Measurements from ENCODE around the gene PCSK6.

DNA sequence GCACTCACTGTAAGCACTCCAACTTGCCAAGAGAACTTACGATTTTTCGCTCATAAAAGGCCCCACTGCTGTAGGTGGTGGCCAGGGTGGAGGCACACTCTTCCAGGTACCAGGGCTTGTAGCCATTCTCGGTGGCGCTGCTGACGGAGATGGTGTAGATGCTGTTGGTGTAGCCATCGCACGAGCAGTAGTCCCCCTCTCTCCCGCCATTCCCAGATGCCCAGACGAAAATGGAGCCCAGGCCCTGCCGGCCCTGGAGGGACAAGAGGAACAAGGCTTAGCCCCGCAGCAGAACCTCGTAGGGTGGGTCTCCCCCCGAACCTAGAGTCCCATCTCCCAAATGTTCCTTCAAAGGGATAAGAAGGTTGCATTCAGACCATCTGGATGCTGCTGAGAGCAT is 96.3 kb downstream of the PCSK6 start:
- TF ChIP-seq EP300 (conservative IDR thresholded peaks at IDR 0.05; ENCODE audit: poor library complexity, severe bottlenecking), result no peak
- TF ChIP-seq, protein P1, sequence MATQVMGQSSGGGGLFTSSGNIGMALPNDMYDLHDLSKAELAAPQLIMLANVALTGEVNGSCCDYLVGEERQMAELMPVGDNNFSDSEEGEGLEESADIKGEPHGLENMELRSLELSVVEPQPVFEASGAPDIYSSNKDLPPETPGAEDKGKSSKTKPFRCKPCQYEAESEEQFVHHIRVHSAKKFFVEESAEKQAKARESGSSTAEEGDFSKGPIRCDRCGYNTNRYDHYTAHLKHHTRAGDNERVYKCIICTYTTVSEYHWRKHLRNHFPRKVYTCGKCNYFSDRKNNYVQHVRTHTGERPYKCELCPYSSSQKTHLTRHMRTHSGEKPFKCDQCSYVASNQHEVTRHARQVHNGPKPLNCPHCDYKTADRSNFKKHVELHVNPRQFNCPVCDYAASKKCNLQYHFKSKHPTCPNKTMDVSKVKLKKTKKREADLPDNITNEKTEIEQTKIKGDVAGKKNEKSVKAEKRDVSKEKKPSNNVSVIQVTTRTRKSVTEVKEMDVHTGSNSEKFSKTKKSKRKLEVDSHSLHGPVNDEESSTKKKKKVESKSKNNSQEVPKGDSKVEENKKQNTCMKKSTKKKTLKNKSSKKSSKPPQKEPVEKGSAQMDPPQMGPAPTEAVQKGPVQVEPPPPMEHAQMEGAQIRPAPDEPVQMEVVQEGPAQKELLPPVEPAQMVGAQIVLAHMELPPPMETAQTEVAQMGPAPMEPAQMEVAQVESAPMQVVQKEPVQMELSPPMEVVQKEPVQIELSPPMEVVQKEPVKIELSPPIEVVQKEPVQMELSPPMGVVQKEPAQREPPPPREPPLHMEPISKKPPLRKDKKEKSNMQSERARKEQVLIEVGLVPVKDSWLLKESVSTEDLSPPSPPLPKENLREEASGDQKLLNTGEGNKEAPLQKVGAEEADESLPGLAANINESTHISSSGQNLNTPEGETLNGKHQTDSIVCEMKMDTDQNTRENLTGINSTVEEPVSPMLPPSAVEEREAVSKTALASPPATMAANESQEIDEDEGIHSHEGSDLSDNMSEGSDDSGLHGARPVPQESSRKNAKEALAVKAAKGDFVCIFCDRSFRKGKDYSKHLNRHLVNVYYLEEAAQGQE (IDR thresholded peaks at IDR 0.05; ENCODE audit: borderline replicate concordance), result no peak
- TF ChIP-seq EZH2 (IDR thresholded peaks at IDR 0.05; ENCODE audit: borderline replicate concordance, insufficient read depth, low read length, poor library complexity, severe bottlenecking), result no peak
- TF ChIP-seq, protein P2, sequence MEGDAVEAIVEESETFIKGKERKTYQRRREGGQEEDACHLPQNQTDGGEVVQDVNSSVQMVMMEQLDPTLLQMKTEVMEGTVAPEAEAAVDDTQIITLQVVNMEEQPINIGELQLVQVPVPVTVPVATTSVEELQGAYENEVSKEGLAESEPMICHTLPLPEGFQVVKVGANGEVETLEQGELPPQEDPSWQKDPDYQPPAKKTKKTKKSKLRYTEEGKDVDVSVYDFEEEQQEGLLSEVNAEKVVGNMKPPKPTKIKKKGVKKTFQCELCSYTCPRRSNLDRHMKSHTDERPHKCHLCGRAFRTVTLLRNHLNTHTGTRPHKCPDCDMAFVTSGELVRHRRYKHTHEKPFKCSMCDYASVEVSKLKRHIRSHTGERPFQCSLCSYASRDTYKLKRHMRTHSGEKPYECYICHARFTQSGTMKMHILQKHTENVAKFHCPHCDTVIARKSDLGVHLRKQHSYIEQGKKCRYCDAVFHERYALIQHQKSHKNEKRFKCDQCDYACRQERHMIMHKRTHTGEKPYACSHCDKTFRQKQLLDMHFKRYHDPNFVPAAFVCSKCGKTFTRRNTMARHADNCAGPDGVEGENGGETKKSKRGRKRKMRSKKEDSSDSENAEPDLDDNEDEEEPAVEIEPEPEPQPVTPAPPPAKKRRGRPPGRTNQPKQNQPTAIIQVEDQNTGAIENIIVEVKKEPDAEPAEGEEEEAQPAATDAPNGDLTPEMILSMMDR (IDR thresholded peaks at IDR 0.05; ENCODE audit: poor library complexity, severe bottlenecking), result no peak
- no peak for TF ChIP-seq POLR2AphosphoS5 (IDR thresholded peaks at IDR 0.05)
- TF ChIP-seq RAD21 (conservative IDR thresholded peaks at IDR 0.05), result no peak
- no peak for TF ChIP-seq TAF1 (IDR thresholded peaks at IDR 0.05; ENCODE audit: low read depth)
- no peak for TF ChIP-seq SMC3 (conservative IDR thresholded peaks at IDR 0.05; ENCODE audit: poor library complexity)

Data from neural cell (in vitro differentiated cells).